ENCODE results near the gene RBM38.

RBM38 gene

DNA sequence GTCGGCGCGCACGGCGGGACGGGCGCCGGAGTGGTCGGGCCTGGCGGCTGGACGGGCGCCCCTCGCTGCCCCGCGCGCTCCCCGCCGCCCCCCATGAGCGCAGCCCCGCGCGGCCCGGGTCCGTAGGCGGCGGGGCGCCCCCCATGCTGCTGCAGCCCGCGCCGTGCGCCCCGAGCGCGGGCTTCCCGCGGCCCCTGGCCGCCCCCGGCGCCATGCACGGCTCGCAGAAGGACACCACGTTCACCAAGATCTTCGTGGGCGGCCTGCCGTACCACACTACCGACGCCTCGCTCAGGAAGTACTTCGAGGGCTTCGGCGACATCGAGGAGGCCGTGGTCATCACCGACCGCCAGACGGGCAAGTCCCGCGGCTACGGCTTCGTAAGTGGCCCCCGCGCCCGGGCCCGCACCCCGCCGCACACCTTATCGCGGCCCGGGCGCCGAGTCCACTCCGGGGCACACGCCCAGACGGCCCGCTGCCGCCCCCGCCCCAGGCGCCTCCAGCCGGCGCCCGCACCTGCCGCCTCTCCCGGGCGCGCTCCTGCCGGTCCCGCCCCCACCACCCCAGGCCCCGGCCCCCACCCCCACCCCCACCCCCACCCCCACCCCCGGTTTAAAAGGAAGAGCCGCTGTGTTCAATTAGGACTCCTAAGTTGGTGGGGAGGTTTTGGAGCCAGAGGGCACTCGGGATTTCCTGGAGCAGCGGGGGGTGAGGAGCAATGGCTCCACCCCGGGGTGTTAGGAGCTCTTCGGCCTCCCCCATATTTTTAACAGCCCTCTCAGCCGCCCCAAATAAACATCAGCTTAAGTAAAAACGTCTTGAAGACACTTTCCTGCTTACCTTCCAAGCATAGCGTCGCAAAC lies 474 bp downstream of the RBM38 start:
- H3K4me3 ChIP-seq (ENCODE audit: low read length), result peak overlapping the region; percentile 84
- no peak for TF ChIP-seq ZNF274 (IDR thresholded peaks at IDR 0.05; ENCODE audit: low read depth, low read length)

GRCh38 chr20:57392512-57393271 lies 1.5 kb downstream of the RBM38 start:
- TF ChIP-seq ZNF274 (IDR thresholded peaks at IDR 0.05; ENCODE audit: low read depth, low read length), result no peak
- peak overlapping the region; percentile 71 for H3K4me3 ChIP-seq (ENCODE audit: low read length)

GRCh38 chr20:57393321-57394120 lies 2.3 kb downstream of the RBM38 start:
- TF ChIP-seq ZNF274 (IDR thresholded peaks at IDR 0.05; ENCODE audit: low read depth, low read length), result no peak
- peak overlapping the region; percentile 71; the same call in 1 of the 2 replicates for H3K4me3 ChIP-seq (ENCODE audit: low read length)

DNA sequence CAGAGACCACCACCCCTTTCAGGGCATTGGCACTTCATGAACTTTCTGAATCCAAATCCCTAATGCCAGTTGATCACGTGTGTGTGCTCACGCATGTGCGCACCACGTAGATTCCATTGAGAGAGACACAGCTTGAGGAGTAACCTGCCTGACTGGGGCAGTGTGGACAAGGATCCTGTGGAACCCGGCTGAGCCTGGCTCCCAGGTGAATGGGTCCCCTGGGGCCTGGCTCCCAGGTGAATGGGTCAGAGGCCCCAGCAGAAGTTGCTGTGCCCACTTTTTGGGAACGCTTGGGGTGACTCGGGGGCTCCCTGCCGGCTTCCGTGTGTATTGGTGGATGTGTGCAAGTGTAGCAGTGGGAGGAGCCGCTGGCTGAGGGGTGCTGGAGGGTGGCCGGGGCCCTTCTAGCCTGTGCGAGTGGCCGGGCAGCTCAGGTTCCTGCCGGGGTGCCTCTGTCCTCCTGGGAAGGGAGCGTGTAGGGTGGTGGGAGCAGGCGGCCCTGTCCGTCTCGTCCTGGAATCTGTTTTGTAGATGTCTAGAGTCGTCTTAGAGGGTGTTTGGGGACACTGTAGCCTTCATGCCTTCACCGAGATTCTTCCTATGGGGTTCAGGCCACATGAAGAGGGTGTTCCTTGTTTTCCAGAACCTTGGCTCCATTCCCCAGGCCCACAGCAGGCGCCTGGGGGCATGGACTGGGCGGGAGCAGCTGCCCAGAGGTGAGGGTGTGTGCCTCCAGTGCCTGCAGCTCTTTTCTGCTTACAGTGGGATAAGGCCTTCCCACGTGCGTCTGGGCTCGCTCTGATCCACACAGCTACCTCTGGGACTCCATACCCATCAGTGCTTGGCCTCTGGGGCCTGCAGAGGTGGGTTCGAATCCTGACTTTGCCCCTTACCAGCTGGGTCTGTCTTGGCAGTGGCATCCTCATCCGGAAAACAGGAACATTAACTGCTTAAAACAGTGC lies 3.2 kb downstream of the RBM38 start:
- H3K4me3 ChIP-seq (ENCODE audit: low read length), result no peak overlapping the region
- TF ChIP-seq ZNF274 (IDR thresholded peaks at IDR 0.05; ENCODE audit: low read depth, low read length), result no peak

DNA sequence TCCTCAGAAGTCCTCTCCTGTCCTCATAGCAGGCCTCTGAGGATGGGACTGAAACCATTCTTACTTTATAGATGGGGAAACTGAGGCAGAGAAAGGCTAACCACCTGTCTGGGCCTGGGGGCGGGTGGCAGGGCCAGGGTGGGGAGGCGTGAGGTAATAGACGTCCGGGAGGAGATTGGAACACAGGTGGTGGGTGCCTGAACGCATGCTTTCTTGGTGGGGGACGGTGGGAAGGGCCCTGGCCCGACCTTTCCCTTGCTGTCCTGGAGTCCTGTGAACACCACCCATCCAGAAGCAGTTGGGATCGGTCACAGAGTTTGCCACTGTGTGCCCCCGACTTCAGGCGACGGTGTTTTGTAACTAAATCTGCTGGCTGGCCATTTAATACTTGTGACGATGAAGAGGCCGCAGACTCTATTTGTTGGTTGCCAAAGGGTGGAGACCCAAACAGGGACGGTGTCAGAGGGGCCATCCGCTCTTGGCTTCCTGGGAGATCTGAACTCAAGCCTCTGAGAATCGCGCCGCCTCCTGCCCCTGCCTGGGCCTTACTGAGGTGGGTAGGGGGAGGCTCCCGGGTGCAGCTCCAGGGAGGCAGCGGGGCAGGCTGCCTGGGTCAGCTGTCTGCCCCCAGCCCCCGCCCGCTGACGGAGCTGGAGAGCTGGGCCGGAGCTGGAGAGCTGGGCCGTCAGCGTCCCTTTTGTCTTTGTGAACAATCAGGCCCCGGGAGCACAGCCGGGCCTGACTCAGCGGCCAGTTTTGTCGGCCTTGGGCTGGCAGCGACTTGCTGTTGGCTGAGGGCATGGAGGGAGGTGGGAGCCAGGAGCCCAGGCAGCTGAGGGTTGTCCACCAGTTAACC lies 4.1 kb downstream of the RBM38 start:
- no peak for TF ChIP-seq ZNF274 (IDR thresholded peaks at IDR 0.05; ENCODE audit: low read depth, low read length)
- no peak overlapping the region for H3K4me3 ChIP-seq (ENCODE audit: low read length)

GRCh38 chr20:57396212-57396983 lies 5.2 kb downstream of the RBM38 start:
- no peak overlapping the region for H3K4me3 ChIP-seq (ENCODE audit: low read length)
- TF ChIP-seq ZNF274 (IDR thresholded peaks at IDR 0.05; ENCODE audit: low read depth, low read length), result no peak

GRCh38 chr20:57396984-57397692 lies 5.9 kb downstream of the RBM38 start:
- H3K4me3 ChIP-seq (ENCODE audit: low read length), result no peak overlapping the region; the same call in 1 of the 2 replicates
- TF ChIP-seq ZNF274 (IDR thresholded peaks at IDR 0.05; ENCODE audit: low read depth, low read length), result no peak

DNA sequence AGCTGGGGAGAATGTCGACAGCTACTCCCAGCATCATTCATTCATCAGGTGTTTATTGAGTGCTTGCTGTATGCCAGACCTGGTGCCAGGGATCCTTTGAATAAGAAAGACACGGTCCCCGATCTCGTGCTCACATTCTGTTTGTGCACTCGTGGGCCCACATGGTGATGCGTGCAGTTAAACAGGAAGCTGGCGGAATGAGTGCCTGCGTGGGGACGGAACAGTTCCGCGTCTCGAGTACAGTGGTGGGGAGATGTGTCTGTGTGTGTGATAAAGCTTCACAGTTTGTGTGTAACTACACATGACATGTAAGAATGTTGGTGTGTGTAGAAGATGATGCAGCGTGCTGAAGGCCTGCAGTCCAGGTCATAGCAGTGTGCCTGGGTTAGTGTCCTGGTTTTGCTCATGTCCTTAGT lies 6.5 kb downstream of the RBM38 start:
- TF ChIP-seq ZNF274 (IDR thresholded peaks at IDR 0.05; ENCODE audit: low read depth, low read length), result no peak
- H3K4me3 ChIP-seq (ENCODE audit: low read length), result peak overlapping the region; percentile 15; the same call in 1 of the 2 replicates

- no peak for TF ChIP-seq ZNF274 (IDR thresholded peaks at IDR 0.05; ENCODE audit: low read depth, low read length)
- H3K4me3 ChIP-seq (ENCODE audit: low read length), result peak overlapping the region; percentile 37; the same call in 1 of the 2 replicates
Measured at GRCh38 chr20:57398231-57398821, 7.1 kb downstream of the RBM38 start.

DNA sequence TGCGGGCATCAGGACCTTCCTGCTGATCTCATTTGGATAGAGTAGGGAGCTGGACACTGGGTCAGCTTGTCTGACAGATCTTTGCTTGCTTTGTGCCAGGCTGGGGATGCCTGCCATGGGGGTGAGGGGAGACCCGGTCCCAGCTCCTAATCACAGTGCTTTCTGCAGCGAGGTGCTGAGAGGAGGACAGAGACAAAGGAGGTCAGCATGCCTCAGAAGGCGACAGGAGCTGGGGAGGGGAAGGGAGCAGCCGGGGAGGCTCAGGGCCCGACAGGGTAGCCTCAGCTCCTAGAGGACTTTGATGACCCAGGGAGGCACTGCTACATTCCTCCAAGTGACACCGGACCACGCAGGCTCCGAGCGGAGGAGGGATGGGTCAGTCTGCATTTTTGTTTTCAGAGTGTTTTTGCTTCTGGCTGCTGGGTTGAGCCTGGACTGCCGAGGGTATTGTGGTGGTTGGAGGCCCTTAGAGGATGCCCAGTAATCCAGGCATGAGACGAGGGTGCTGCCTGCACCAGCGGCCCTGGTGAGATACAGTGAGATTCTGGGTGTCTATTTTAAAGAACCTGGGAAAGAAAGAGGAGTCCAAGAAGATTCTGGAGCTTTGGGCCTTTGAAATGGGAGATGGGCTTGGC lies 7.8 kb downstream of the RBM38 start:
- no peak for TF ChIP-seq ZNF274 (IDR thresholded peaks at IDR 0.05; ENCODE audit: low read depth, low read length)
- H3K4me3 ChIP-seq (ENCODE audit: low read length), result peak overlapping the region; percentile 37; the same call in 1 of the 2 replicates
